H9 (cell line): ENCODE measurements around the gene DDOST. TPM values are rescaled to one million over a fixed set of nuclear protein-coding genes. Genes with fewer than 3 reads are reported as not detected.

Source experiments
- DNase-seq: peaks from one replicate; pipeline ENCODE4 v3.0.0-alpha.2; 2017
- H2AFZ ChIP-seq: one replicate; pipeline ENCODE4 v1.6.1; 2013; ENCODE audit warnings: mild to moderate bottlenecking, low read length, control low read depth, moderate library complexity
- H2AK5ac ChIP-seq: 2 replicates; pipeline ENCODE4 v1.6.1; 2013; ENCODE audit warnings: low read length, control low read depth, mixed read lengths; ENCODE audit not compliant: insufficient read length
- H2BK120ac ChIP-seq: one replicate; pipeline ENCODE4 v1.6.1; 2013; ENCODE audit warnings: low read depth, mild to moderate bottlenecking, low read length, control low read depth, inconsistent platforms; ENCODE audit not compliant: poor library complexity, severe bottlenecking
- H2BK12ac ChIP-seq: 2 replicates; pipeline ENCODE4 v1.6.1; 2013; ENCODE audit warnings: low read length, control low read depth, mixed read lengths, low read depth; ENCODE audit not compliant: insufficient read length
- H2BK15ac ChIP-seq: 2 replicates; pipeline ENCODE4 v1.6.1; 2013; ENCODE audit warnings: low read depth, low read length, control low read depth
- H2BK20ac ChIP-seq: one replicate; pipeline ENCODE4 v1.6.1; 2013; ENCODE audit warnings: low read depth, mild to moderate bottlenecking, low read length, control low read depth, inconsistent platforms; ENCODE audit not compliant: poor library complexity, severe bottlenecking
- H2BK5ac ChIP-seq: 2 replicates; pipeline ENCODE4 v1.6.1; 2013; ENCODE audit warnings: low read length, control low read depth, mixed read lengths; ENCODE audit not compliant: insufficient read length
- H3K14ac ChIP-seq: 2 replicates; pipeline ENCODE4 v1.6.1; 2013; ENCODE audit warnings: low read length, control low read depth; ENCODE audit not compliant: insufficient read depth
- H3K18ac ChIP-seq: 2 replicates; pipeline ENCODE4 v1.6.1; 2013; ENCODE audit warnings: low read depth, mild to moderate bottlenecking, mixed read lengths, low read length, control low read depth; ENCODE audit not compliant: insufficient read length
- H3K23ac ChIP-seq: 2 replicates; pipeline ENCODE4 v1.6.1; 2013; ENCODE audit warnings: low read length, control low read depth, mixed read lengths, low read depth; ENCODE audit not compliant: insufficient read length
- H3K23me2 ChIP-seq: 2 replicates; pipeline ENCODE4 v1.6.1; 2013; ENCODE audit warnings: low read depth, mild to moderate bottlenecking, mixed read lengths, low read length, control low read depth; ENCODE audit not compliant: insufficient read length, poor library complexity, severe bottlenecking
- H3K27ac ChIP-seq: 2 replicates; pipeline ENCODE4 v1.5.1; 2013; ENCODE audit warnings: low read length, control low read depth, mixed read lengths, low read depth; ENCODE audit not compliant: insufficient read length
- H3K27me3 ChIP-seq: 2 replicates; pipeline ENCODE4 v1.6.1; 2013; ENCODE audit warnings: low read length, control low read depth, inconsistent platforms; ENCODE audit not compliant: insufficient read depth
- H3K4ac ChIP-seq: 2 replicates; pipeline ENCODE4 v1.6.1; 2013; ENCODE audit warnings: low read depth, mild to moderate bottlenecking, control low read depth, inconsistent platforms, low read length, moderate library complexity
- H3K4me1 ChIP-seq: 2 replicates; pipeline ENCODE4 v1.6.1; 2013; ENCODE audit warnings: low read length, control low read depth, inconsistent platforms; ENCODE audit not compliant: insufficient read depth
- H3K4me2 ChIP-seq: 2 replicates; pipeline ENCODE4 v1.6.1; 2013; ENCODE audit warnings: low read length, control low read depth, mixed read lengths; ENCODE audit not compliant: insufficient read length, insufficient read depth
- H3K56ac ChIP-seq: 2 replicates; pipeline ENCODE4 v1.6.1; 2013; ENCODE audit warnings: low read depth, mild to moderate bottlenecking, mixed read lengths, low read length, control low read depth; ENCODE audit not compliant: insufficient read length
- H3K79me1 ChIP-seq: 2 replicates; pipeline ENCODE4 v1.6.1; 2013; ENCODE audit warnings: low read depth, mild to moderate bottlenecking, moderate library complexity, low read length, control low read depth, inconsistent platforms; ENCODE audit not compliant: insufficient read depth, poor library complexity, severe bottlenecking
- H3K79me2 ChIP-seq: 2 replicates; pipeline ENCODE4 v1.6.1; 2013; ENCODE audit warnings: low read length, control low read depth, inconsistent platforms; ENCODE audit not compliant: insufficient read depth
- H3K9ac ChIP-seq: 2 replicates; pipeline ENCODE4 v1.6.1; 2013; ENCODE audit warnings: low read length, control low read depth, mixed read lengths; ENCODE audit not compliant: insufficient read length; ENCODE audit errors: extremely low read depth
- H3K9me3 ChIP-seq: one replicate; pipeline ENCODE4 v1.6.1; 2013; ENCODE audit warnings: low read depth, low read length, inconsistent platforms; ENCODE audit not compliant: control insufficient read depth
- H3T11ph ChIP-seq: one replicate; pipeline ENCODE4 v1.6.1; 2013; ENCODE audit warnings: mild to moderate bottlenecking, low read length, control low read depth, inconsistent platforms
- H4K20me1 ChIP-seq: one replicate; pipeline ENCODE4 v1.6.1; 2013; ENCODE audit not compliant: control insufficient read depth, insufficient read length, insufficient read depth
- H4K5ac ChIP-seq: 2 replicates; pipeline ENCODE4 v1.6.1; 2013; ENCODE audit warnings: low read depth, mild to moderate bottlenecking, mixed read lengths, low read length, control low read depth; ENCODE audit not compliant: insufficient read length
- H4K8ac ChIP-seq: replicated peaks from 2 replicates; pipeline ENCODE4 v1.6.1; 2013; ENCODE audit warnings: low read length, control low read depth, mixed read lengths, low read depth; ENCODE audit not compliant: insufficient read length
- H4K91ac ChIP-seq: 2 replicates; pipeline ENCODE4 v1.6.1; 2013; ENCODE audit warnings: low read depth, mild to moderate bottlenecking, moderate library complexity, mixed read lengths, low read length, control low read depth; ENCODE audit not compliant: insufficient read length
- H3K27ac Mint-ChIP-seq, 3 experiments: 2 replicates in 2 of 3; 3 replicates in 1 of 3; pipeline ENCODE4 v1.8.0; 2020 to 2021; ENCODE audit warnings: mixed read lengths in 3 of 3, mild to moderate bottlenecking in 1 of 3, moderate library complexity in 1 of 3
- H3K27me3 Mint-ChIP-seq: 2 replicates; pipeline ENCODE4 v1.8.0; 2021; ENCODE audit warnings: low read depth, mild to moderate bottlenecking, moderate library complexity, mixed read lengths
- H3K36me3 Mint-ChIP-seq, 3 experiments: 2 replicates in 2 of 3; 3 replicates in 1 of 3; pipeline ENCODE4 v1.8.0; 2020 to 2021; ENCODE audit warnings: low read depth in 3 of 3, mixed read lengths in 3 of 3; ENCODE audit not compliant: insufficient read depth in 1 of 3
- H3K4me1 Mint-ChIP-seq, 2 experiments: 2 replicates each; pipeline ENCODE4 v1.8.0; 2020; ENCODE audit warnings: mixed read lengths in 2 of 2
- H3K4me3 Mint-ChIP-seq, 2 experiments: 2 replicates in 1 of 2; 3 replicates in 1 of 2; pipeline ENCODE4 v1.8.0; 2020 to 2021; ENCODE audit warnings: mild to moderate bottlenecking in 2 of 2, mixed read lengths in 2 of 2, moderate library complexity in 1 of 2
- H3K9me3 Mint-ChIP-seq, 2 experiments: 2 replicates in 1 of 2; 3 replicates in 1 of 2; pipeline ENCODE4 v1.8.0; 2020; ENCODE audit warnings: mild to moderate bottlenecking in 2 of 2, mixed read lengths in 2 of 2, moderate library complexity in 1 of 2
- WGBS: extraction: QIAGEN DNeasy Blood & Tissue Kit; methylation state at CpG from one replicate; pipeline ENCODE4 v1.1.7; 2013; ENCODE audit warnings: missing lambda C conversion rate, low lambda C conversion rate, mixed read lengths; ENCODE audit not compliant: insufficient read length; ENCODE audit errors: extremely low coverage; 5-methylcytosine and 5-hydroxymethylcytosine counted together
- total RNA-seq: library from RNA; stranded (reverse); gene quantifications from 2 replicates; pipeline ENCODE4 v1.2.1, GENCODE V29; 2021
- TF ChIP-seq, protein P1 (sequence below): fragments of 200-600 bp; sonication (generic); conservative IDR thresholded peaks from 3 replicates; pipeline ENCODE4 v1.8.0; 2021; ENCODE audit warnings: antibody characterized with exemption, mild to moderate bottlenecking

DDOST gene
- total RNA-seq, 1 experiment from 2014 or later = 255 TPM

GRCh38 chr1:20670936-20671335, 9.8 kb upstream of the DDOST start:
- no peak overlapping the region for H3K4ac ChIP-seq
- H3K79me1 ChIP-seq = no peaks in the 10 kb centered on the region
- H3K23ac ChIP-seq = no peak overlapping the region
- no peak overlapping the region for H4K91ac ChIP-seq
- DNase-seq = no peak
- no peak overlapping the region for H2BK5ac ChIP-seq
- Mint-ChIP-seq H3K9me3 (peaks cover 0 to 2% of the 10 kb centered on the region in 2 experiments; a peak in 1 of 5 replicates), H3K36me3 (peaks cover 2 to 12% (median 3%) of the 10 kb centered on the region in 3 experiments; a peak in 4 of 7 replicates), H3K4me3 (no peak overlapping the region), H3K27ac (peak overlapping the region in 2 of 3 experiments; percentile 34 to 56; a peak in 1 of 7 replicates), H3K4me1 (no peaks in the 10 kb centered on the region), H3K27me3 (peaks cover 1% of the 10 kb centered on the region; the same call in 1 of the 2 replicates)
- H2AFZ ChIP-seq = no peak overlapping the region
- H3T11ph ChIP-seq = no peak overlapping the region
- no peaks in the 10 kb centered on the region for H4K20me1 ChIP-seq
- no peak overlapping the region for H3K27ac ChIP-seq
- no peak overlapping the region for H3K18ac ChIP-seq
- TF ChIP-seq, protein P1, sequence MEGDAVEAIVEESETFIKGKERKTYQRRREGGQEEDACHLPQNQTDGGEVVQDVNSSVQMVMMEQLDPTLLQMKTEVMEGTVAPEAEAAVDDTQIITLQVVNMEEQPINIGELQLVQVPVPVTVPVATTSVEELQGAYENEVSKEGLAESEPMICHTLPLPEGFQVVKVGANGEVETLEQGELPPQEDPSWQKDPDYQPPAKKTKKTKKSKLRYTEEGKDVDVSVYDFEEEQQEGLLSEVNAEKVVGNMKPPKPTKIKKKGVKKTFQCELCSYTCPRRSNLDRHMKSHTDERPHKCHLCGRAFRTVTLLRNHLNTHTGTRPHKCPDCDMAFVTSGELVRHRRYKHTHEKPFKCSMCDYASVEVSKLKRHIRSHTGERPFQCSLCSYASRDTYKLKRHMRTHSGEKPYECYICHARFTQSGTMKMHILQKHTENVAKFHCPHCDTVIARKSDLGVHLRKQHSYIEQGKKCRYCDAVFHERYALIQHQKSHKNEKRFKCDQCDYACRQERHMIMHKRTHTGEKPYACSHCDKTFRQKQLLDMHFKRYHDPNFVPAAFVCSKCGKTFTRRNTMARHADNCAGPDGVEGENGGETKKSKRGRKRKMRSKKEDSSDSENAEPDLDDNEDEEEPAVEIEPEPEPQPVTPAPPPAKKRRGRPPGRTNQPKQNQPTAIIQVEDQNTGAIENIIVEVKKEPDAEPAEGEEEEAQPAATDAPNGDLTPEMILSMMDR = no peak
- H3K4me1 ChIP-seq = no peaks in the 10 kb centered on the region
- H3K23me2 ChIP-seq = no peaks in the 10 kb centered on the region
- no peak overlapping the region for H4K5ac ChIP-seq
- WGBS = no CpG with 5 or more reads among the region's 5 CpGs
- H2AK5ac ChIP-seq = no peak overlapping the region
- no peak overlapping the region for H2BK12ac ChIP-seq
- H4K8ac ChIP-seq = no peak overlapping the region
- H3K9me3 ChIP-seq = no peaks in the 10 kb centered on the region
- H3K4me2 ChIP-seq = no peak overlapping the region
- no peaks in the 10 kb centered on the region for H3K79me2 ChIP-seq
- no peaks in the 10 kb centered on the region for H3K27me3 ChIP-seq
- no peak overlapping the region for H3K14ac ChIP-seq
- no peak overlapping the region for H2BK20ac ChIP-seq
- no peak overlapping the region for H2BK15ac ChIP-seq
- no peak overlapping the region for H2BK120ac ChIP-seq
- H3K56ac ChIP-seq = no peak overlapping the region
- H3K9ac ChIP-seq = no peak overlapping the region
